NCI-H2171 treated with DMSO at 0.1 percent for 48 hours (cell line): ENCODE data around the gene GAS7.
"Not testable (repeated sequence)": the region's sequence is repeated elsewhere in the genome, so short reads cannot be mapped to it uniquely, and the experiment has no call there.

Experiments used
- DNase-seq: peaks from one replicate; lab custom pipeline; 2025; lab: John Stamatoyannopoulos, UW

Gene GAS7

DNA sequence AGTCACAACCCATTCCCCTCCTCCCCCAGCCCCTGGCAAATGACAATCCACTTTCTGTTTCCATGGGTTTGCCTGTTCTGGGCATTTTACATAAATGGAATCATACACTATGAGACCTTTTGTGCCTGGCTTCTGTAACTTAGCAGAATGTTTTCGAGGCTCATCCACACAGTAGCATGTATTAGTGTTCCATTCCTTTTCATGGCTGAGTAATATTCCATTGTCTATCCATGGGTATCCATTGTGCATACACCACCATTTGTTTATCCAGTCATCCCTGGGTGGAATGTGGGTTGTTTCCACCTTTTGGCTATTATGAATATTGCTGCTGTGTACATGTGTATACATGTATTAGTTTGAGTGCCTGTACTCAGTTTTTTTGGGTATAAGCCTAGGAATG is 259.6 kb downstream of the GAS7 start:
- DNase-seq, result no peak

DNA sequence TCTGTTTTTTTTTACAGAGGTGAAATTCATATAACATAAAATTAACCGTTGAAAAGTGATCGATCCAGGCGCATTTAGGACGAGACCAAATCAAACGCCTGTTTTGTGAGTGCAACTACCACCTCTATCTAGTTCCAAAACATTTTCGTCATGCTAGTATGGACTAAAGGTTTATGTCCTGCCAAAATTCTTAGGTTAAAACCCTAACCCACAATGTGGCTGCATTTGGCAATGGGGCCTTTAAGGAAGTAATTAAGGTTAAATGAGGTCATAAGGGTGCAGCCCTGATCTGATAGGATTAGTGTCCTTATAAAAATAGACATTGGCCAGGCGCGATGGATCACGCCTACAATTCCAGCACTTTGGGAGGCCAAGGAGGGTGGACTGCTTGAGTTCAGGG is 260.5 kb downstream of the GAS7 start:
- no peak for DNase-seq

DNA sequence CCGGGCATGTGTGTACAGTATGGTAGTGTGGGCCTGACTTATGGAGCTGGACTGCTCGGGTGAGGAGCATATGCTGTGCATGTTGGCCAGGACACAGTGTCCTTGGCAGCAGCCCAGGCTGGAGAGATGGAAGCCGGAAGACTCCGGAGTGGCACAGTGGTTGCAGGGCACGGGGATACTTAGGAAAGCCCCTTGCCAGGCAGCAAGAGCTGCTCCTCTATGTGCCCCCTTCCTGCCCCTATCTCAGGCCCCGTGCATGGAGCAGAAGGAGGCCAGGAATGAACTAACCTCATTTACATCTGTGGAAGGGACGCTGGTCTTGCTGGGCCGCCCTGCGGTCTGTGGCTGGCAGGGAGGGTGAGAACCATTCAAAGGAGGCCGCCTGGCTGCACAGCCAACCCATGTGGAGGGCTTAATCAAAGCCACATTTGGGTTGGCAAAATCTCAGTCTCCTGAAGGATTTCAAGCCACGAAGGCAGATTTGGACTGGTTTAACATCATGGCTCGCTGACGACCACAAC is 261.1 kb downstream of the GAS7 start:
- no peak for DNase-seq

DNA sequence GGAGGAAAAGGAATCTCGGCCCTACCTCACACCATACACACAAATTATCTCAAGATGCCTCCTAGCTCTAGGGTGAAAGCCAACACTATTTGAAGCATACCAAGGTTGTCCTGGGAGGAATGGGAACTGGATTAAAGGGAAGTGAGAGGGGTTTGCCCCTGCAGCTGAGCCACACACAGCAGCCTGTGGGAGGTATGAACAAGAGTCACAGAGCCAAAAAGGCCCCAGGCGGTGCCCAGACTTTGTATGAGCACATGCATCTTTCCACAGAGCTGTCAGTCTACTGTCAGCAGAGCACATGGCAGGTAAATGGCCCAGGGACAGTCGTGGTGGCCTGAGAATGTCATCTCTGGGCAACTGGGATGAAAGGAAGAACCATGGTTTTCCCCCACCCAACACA is 262.3 kb downstream of the GAS7 start:
- DNase-seq, result no peak

DNA sequence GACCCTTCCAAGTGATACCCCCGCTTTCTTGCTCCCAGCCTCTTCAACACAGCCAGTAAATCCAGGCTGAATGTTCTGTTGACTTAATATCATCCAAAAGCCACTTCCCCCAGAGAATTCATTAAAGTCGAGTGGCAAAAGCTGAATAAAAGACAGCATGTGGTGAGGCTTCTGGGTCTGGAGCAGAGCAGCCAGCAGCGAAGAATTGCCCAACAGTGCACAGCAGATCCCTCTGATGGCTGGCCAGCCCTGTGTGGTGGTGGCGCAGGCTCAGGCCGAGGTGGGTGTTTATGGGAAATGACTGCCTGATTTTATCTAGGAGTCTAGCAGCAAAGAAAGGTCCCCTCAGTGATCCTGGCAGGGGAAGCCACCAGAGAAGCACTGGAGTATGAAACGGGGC is 263.0 kb downstream of the GAS7 start:
- DNase-seq, result no peak

DNA sequence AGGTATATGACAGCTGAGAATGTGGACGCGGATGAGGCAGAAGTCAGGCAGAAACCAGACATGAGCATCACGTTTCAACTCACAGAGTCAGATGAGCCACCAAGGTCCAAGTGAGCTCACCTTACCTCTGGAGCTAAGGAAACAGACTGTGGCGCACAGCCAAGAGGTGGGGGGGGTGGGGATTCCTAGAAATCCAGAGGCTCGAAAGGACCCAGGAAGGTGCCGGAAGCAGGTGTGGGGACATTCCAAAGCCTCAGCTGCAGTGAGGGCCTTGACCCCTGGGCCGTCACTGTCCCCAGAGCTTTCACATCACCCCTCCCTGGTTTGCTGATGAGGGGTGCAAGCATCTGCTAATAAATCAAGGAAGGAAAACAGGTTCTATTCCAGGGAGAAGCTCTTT is 264.1 kb downstream of the GAS7 start:
- no peak for DNase-seq

DNA sequence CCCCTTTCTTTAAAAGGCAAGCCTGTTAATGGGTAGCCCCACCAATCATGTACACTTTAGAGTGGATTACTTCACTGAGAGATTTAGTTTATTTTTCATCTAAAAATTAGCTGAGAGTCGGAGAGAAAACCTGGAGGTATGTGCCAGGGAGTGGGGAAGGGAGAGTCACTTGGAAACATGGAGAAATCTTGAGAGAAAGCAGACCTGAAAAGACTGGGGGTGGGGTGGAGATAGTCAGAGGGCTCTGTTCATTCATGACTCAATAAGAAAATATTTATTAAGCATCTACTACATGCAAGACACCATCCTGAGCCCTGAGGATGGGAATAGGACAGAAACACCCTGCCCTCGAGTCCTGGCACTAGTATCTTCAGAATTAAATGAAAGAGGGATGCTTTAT is 265.9 kb downstream of the GAS7 start:
- no peak for DNase-seq

DNA sequence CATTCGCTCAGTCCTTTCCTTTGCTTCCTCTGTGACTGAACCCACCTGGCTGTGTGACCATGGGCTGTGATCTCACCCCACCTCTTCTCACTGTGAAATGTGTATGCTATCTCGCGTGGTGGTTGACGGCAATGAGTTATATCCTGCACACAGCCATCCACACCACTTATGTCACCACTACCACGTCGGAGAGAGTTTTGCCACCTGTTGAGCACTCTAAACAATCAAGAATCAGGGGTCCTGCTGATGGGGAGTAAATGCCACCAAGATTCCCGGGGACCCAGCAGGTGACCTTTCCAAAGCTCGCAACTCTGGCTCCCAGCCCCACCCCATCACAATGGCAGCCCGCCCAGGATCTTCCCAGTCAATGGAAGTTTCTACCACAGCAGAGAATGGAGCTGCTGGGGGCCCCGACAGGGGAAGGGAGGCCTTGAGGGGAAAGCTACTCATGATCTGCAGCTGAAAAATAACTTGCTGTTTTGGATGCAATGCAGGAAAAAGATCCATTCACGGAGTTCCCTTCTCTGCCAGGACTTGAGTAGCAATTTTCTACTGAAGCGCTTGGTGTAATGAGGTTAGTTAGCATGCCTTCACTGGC is 267.2 kb downstream of the GAS7 start:
- no peak for DNase-seq

DNA sequence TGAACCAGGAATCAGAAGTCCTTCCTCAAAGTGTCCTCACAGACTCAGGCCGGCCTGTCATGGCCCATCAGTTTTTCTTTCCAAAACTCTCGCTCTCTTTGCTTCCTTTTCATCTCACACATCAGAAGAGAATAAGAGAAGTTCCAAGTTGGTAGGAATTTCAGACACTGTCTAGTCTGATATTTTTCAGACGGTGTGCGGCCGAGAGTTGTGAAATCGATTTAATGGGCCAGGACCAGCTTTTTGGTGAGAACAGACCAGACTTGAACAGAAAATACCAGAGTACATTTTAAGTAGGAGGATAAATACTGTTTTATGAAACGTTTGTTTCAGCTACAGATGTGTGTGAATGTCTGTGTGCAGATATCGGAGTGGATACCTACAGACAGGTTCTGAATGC is 268.5 kb downstream of the GAS7 start:
- DNase-seq, result no peak

DNA sequence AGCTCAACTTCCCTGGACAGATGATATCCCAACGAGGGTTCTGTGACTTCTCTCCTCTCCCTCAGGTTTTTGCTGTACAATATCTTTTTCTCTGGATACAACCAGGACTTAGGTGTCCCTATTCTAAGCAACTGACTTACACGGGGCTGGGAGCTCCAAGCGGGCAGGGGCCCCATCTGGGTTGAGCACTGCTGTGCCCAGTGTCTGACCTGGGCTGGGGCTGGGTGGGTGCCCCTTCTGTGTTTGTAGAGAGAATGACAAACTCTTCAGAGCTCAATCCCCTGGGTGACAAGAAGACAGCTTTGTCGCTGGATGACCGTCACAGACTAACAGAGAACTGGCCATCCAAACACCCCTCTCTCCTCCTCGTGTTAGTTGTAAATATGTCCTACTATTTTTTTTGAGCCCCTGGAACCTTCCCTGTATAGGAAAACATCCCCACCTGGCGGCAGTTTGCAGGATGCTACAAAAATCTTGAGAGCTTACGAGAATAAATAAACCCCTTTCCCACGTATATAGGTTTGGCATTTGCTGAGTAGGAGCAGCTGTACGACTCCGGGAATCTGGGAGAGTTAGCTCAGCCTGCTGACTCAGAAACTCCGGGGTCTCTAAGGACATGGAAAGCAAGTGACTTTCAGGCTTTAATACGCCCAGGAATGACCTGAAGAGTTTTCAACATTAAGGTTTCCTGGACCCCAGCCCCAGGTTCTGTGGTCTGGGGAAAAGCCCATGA is 269.6 kb downstream of the GAS7 start:
- DNase-seq, result peak; percentile 78

DNA sequence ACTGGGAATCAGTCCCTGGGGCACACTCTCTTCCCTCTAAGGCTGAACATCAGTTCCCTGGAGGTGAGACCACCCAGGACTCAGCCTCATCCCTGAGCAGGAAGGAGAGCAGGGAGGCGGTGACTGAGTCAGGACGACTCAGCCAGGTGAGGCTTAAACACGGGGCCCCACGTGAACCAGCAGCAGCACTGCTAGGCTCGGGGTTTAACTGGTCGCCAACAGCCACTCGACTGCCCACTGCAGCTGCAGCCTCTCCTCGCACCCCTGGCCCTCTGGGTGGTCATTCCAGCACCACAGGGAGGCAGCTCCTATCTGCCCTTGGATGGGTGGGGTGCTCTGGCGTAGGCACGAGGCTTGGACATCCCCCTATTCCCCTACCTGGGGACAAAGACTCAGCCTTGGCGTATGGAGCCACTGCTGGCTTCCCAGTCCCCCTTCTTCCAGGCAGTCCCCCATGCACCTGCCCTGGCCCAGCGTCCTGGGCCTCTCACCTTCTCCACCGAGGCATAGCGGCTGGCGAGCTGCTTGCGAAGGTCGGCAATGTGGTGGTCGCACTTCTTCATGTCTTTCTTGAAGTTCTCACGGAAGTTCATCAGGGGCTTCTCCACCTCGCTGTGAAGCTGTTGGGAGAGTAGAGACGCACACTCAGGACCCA is 272.1 kb downstream of the GAS7 start:
- no peak for DNase-seq

DNA sequence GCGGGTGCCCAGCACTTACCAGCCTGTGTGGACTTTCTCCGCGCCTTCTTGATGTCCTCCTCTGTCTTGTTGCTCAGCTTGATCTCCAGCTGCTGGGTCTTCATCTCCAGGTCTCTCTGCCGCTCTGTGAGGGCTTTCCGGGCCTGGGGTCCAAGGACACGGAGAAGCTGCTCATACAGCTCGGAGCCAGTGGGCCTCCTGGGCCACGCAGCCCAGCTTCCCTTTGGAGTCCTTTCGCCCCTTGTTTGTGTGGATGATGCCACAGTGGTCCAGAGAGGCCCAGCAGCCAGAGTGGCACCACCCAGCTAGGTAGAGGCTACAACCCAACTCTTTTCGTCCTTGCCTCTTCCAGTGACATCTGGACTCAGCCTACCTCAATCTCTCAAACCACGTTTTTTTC is 272.9 kb downstream of the GAS7 start:
- no peak for DNase-seq

DNA sequence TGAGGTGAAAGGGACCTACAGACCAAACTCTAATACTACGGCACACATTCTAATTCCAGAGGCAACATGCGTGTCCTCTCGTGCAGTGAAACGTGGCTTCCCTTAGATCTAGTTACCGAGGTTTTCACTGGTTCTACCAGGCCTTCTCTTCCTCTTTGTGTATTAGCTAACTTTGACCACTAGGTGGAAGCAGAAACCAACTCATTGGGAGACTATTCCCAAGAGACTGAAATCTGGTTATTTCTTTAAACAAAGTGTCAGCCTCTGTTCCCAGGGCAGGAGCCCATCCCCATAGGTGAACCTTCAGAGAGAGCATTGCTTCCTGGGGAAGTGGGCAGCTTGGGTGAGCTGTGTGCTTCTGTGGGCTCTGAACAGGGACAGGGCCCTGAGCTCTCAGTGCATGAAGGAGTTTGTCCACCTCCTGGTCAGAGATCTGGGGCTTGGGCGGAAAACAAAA is 273.6 kb downstream of the GAS7 start:
- DNase-seq, result peak; percentile 80

DNA sequence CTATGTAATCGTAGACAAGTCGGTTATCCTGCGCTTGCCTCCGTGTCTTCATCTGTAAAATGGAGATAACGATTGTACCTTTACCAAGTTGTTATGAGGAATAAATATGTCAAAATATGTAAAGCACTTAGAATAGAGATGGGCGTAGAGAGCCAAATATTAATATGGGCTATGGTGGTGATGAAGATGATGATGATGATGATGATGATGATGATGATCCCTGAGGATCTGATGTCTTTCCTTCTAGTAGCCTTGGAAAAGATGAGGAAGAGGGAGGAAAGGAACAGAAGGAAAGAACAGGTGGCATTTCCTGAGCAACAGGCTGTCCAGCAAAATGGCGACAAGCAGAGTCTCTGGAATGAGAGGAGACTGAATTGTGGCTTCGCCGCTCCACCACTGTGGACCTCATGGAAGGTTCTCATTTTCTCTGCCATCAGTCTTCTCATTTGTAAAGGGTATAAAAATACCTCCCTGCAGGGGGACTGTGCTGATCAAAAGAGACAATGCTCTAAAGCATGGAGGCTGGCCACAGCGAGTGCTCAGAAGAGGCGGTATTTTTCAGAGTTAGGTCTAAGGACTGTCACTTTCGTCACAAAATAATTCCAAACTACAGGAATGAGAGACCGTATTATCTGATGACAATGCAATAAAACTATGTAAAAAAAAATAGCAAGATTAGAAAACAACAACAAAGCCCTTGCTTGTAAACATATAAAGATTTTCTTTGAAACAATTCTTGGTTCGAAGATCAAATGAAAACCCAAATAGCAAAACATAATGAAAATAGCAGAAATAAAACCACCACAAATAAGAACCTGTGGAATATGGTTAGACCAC is 276.2 kb downstream of the GAS7 start:
- DNase-seq, result no peak

DNA sequence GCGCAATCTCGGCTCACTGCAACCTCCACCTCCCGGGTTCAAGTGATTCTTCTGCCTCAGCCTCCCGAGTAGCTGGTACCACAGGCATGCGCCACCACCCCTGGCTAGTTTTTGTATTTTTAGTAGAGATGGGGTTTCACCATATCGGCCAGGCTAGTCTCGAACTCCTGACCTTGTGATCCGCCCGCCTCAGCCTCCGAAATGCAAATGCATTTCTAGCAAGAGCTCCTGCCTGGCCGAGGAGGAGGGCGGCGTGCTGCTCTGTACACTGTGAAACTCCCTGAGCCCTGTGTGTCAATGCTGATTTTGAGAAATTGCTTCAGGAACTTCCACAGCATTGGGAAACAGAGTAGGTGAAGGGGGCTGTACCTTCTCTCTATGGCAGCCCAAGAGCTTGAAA is 277.2 kb downstream of the GAS7 start:
- DNase-seq, result not testable (repeated sequence)

DNA sequence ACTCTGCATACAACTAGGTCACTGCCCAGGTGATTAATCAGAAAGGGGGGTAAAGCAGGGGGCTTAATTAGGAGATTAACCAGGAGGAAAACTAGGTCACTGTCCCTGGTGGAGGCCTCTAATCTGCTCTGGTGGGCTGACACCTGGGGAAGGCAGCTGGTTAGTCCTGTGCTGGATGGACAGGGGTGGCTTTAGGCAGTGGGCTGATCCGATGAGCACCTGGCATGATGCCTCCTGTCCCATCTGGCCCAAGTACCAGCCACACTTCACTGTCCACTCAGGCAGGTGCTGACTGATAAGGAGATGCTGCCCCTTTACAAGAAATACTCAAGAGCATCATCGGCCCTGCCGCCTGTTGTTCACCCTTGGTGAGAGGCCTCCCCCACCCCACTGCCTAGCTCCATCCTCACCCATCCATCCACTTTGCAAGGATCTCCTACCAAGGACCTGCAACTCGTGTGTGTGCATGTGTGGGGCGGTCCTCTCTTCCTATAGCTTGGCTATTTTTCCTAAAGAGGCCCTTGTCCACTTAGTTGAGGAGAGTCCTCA is 279.5 kb downstream of the GAS7 start:
- no peak for DNase-seq

DNA sequence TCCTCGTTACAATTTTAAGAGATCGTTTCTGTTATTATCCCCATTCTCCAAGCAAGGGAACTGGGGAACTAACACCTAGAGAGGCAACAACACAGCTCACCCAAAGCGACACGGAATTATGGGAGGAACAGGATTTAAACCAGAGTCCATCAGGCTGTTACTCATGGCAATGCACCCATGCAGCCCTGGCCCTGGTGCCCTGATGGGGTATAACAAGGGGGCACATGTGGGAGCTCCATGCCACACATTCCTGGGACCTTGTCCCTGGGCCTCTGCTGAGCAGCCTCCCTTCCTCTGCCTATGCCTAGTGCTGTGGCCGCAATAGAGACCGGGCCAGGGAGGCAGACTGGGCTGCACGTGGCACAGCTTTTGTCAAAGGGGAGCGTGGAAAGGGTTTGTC is 280.1 kb downstream of the GAS7 start:
- no peak for DNase-seq

DNA sequence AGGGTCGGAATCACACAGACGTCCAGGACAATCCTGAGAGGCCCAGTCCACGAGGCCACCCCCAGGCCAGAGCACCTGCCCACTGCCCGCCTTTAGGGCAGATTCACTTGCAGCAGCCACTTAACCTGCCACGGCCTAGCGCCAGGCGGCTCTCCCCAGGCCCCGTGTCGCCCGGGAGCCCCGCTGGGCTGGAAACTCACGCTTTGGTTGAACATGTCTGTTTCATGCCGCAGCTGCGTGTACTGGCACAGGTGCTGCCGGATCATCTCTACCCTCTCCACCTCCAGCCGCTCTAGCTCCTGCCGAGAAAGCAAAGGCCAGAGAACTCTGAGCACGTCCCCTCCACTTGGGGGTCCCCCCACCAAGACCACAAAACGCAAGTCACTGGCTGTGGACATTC is 280.6 kb downstream of the GAS7 start:
- DNase-seq, result no peak

DNA sequence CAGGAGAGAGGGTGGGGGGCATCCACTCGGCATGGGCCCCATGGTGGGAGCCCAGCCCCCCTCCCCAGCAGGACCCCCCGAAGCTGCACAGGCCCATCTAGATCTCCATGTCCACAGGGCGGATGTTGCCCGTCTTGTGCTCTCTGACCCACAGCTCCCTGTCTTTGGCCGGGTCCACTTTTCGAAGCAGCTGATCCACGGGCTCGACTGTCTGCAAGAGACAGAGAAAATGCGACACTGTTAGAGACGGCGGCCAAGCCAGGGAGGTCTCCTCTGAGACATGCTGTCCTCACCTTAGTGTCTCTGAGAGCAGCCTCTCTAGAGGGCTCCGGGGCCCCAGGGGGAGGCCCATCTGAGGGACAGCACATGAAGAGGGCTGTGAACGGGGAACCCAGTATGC is 281.3 kb downstream of the GAS7 start:
- DNase-seq, result no peak

DNA sequence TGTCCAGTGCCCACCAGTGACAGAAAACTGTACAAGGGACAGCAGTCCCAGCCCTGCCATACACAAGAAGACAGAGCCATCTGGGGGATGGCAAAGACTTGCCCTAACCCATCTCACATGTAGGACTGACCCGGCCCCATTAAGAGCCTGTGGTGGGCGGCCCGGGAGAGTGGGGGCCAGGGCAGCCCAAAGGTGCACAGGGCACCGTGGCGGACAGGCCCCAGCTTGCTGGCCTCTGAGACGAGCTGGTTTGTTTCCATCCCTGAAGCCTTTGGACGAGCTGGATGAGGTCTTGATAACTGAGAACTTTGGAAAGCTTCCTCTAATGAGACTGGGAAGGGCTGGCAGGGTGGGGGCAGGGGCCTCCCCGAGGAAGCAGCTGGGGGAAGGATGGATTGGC is 282.3 kb downstream of the GAS7 start:
- DNase-seq, result no peak

DNA sequence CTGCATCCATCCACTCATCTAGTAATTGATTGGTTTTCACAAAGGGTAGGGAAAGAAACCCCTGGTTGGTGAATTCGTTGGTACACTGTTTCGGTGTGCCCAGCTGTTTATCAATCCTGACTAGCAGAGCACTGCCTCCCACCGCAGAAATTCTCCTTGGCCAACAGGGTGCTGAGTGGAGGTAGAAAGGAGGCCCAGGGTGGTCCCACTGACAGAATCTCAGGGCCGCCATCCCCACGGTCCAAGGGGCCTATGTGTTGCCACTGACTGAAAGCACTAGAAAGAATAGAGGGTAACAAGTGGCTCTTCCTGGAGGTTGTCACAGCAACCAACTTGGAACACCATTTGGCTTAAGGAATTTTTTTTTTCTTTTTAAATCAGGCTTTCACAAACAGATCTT is 284.9 kb downstream of the GAS7 start:
- no peak for DNase-seq
